Activated T-cell treated with anti-CD3 and anti-CD28 coated beads for 1 hour (primary cell): ENCODE measurements around the gene OLFML2B.
"Not testable (repeated sequence)": the region's sequence is repeated elsewhere in the genome, so short reads cannot be mapped to it uniquely, and the experiment has no call there.

Source experiments
- DNase-seq: peaks from one replicate; pipeline ENCODE4 v3.0.0-alpha.2; 2020; ENCODE audit warnings: low read depth

The OLFML2B gene

DNA sequence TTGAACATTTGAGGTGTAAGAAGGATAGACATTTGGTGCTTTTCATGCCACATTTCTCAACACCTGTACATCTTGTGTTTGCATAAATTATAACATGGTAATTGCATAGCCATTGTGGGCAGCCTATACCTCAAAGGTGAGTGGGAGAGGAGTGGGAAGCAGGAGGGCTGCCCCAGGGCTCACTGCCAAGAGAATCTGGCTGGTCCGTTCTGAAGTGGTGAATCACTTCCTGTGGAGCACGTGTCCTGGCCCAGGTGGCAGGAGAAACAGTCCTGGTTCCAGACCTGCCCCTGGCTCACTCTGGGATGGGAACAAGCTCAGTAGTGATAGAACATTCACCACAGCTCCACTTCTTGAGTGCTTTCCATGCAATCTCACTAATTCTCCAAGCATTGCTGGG, 11.6 kb upstream of the OLFML2B start:
- DNase-seq, result no peak

DNA sequence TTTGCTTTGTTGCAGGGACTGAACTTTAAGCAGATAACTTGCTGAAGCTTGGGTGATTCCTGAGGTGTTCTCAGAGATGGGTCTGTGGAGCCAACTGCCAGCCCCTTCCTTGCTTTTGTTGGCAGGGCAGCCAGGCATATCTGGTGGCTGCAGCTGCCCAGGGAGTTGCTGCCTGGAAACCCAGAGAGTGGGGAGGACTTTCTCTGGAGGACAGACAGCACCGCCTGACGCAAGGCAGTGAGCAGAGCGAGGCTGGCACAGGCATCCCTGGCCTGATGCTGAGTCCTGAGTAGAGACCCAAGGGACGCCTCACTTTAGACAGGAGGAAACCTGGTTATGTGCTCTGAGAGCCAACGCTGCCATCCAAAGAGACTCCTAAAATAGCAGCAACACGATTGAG, 9.8 kb upstream of the OLFML2B start:
- no peak for DNase-seq

DNA sequence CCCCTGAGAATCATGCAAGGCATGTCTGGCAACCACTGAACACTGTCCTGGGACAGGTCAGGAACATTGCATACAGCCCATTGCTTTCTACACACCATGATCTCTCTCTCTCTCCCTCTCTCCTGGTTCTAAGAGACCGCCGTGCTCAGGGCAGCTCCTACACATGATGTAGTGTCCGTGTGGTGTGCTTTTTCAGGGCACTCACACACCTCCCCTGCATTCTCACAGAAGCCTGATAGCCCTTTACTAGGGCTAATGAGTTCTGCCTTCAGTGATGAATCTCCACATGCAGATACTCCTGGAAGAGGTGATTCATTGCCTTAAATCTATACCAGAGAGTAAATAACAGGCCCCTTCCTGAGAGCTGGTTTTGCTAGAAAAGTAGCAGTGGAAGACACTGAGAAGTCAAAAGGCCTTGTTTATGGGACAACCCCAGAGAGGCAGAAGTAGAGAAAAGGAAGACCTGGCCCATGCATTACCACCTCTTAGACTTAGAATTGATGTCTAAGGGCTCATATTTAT, 7.2 kb upstream of the OLFML2B start:
- DNase-seq, result no peak

DNA sequence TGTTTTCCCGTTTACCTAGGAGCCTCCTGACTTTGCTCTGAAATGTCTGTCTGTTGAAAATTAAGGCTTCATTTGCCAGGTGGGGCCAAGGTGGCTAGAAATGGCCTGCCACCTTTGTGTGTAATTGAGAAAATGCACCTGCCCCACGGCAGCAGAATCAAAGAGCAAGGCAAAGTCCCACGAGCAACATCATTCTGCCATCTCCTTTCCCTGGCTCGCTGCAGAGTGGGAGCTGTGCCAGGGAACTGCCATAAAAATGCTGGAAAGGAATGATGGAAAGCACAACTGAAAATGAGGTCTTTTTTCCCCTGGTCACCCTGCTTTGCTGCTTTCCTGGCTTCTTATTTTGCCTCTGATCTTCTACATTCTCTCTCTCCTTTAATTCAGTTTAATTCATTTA, 5.5 kb upstream of the OLFML2B start:
- DNase-seq, result no peak

DNA sequence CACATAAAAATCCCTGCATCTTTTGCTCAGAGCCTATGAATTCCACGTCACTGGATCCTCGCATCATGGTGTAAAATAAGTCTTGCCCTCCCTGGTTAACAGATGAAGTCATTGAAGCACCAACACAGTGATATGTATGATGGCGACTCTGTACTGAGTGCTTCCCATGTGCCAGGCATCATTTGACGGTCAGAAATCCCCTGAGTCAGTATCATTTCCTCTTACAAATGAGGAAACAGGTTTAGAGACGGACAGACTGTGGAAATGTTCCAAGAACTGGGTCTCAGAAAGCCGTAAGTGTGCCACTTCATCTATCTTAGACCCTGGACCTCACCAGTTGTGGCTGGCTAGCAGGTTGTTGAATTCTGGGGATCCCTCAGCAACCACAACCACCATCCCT, 5.1 kb upstream of the OLFML2B start:
- DNase-seq, result no peak

DNA sequence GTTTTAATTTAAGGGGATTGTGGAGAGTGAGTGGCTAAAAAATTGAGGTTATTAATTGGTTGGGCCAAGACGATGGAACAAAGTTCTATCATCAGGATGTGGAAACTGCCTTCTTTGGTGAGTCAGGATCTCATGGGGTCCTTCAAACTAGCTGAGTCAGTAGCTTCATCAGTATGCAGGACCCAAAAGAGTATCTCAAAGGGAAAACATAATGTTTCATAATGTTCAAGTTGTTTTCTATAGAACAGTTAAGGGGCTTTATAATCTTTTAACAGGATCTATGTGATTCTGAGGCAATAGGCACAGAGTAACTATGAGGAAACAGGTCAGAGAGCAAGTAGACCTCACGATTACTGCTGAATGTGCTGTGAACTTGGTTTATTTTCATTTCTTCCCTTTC, 3.2 kb upstream of the OLFML2B start:
- DNase-seq, result no peak

DNA sequence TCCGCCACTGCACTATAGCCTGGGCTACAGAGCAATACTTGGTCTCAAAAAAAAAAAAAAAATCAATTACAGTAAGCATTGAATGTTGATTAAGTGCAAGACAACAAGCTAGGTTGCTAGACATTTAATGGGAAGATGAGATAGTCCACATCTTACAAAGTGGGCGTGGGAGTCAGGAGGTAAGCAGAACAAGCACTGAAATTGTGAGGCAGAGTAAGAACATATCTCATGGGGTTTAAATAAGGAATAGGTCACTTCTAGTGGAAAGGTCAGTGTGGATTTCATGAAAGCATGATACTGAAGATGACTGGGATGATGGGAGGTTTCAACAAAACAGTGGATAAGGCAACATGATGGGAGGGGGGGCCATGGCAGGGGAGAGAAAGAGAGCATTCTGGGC, 1.9 kb upstream of the OLFML2B start:
- no peak for DNase-seq

DNA sequence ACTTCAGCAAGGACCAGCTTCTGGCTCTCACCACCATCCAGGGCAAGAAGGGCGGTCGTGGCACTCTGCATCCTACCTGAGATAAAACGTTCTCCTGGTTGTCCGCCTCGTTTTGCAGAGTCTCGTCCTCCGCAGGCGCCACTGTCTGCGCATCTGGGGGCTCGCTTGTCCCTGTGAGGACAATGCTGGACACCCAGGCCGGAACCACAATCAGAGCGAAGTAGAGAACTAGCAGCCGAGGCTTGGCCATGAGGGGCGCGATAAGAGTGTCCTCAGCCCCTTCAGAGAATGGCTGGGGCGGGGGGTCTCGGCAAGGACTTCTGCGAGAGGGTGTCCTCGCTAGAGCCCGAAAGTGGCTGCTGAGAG, 505 bp downstream of the OLFML2B start:
- no peak for DNase-seq

DNA sequence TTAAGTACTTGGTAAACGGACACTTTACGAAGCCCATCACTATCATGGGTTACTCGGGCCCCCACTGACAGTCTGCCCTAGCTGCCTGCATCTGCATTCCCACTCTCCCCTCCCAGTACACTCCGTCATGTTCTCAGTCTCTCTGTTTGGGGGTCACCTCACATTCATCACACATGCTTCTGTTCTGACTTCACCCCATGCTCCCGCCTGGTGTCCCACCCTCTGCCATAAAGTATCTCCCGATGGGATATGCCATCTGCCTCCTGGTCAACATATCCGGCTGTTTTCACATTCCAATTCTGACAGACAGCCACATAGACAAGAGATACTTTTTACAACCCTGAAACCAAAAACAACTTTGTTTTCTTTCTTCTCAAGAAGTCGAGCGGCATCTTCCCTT, 1.0 kb downstream of the OLFML2B start:
- DNase-seq, result no peak

DNA sequence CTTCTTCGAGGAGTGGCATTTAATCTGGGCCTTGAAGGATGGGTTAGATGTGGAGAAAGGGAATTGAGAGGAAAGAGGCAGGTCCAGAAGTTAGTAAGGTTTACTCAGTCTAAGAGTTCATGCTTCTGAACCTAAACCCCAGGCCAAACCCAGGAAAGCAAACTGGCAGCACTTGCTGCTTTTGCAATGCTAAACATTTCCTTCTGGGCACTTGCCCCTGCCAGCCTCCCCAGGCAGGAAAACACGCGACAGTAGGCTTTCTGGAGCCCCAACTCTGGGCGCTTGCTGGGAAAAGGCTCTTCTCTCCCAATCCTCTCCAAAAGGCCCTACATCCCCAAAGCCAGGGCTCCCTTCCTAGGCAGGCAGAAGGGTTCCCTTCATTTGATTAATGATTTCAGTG, 2.5 kb downstream of the OLFML2B start:
- DNase-seq, result no peak

DNA sequence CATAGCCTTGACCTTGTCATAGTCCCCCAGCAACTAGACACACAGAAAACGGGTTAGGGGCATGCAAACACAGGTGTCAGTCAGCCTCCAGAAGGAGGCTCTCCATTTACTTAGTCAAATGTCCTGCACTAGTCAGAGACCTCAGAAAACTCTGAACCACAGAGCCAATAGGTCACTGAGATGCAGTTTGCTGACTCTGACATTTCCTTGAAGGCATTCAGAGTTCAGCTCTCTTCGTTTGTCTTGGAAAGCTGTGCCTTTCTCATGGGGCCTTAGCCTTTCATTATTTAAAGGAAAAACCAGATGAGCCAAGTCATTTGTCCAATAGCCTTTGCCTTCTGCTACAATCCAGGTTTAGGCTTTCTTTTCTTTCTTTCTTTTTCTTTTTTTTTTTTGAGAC, 3.5 kb downstream of the OLFML2B start:
- DNase-seq, result no peak

DNA sequence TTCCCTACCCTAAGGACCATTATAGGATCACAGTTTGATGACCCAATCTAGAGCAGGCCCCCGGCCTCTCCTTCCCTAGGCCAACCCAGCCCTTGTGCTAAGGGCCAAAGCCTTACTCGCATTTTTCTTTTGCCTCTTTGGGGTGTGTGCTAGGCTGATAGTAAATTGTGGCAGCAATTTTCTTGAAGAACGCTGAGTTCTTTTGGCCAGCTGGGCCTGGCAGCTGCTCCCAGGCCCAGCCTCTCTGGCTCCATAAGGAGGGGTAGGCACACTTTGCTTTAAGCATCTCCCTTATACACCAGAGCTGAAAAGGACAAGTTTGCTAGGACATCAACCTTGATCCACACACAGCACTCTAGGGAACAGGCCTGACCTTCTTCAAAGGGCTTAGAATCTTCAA, 4.2 kb downstream of the OLFML2B start:
- DNase-seq, result no peak

DNA sequence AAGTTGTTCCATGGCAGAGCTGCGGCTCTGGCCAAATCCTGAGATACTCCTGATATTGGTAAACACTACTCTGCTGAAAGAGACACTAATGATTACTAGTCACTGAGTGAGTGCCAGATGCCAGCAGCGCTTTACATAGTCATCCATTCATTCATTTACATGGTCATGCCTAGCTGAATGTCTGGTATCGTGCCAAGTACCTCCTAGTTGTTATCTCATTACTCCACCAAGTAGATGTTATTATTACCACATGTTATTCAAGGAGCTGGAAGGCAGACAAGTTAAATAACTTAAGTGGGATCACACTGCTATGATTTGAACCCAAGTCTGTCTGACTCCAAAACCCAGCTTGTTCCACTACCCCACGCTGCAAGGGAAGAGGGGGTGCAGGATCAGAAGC, 4.7 kb downstream of the OLFML2B start:
- DNase-seq, result no peak

DNA sequence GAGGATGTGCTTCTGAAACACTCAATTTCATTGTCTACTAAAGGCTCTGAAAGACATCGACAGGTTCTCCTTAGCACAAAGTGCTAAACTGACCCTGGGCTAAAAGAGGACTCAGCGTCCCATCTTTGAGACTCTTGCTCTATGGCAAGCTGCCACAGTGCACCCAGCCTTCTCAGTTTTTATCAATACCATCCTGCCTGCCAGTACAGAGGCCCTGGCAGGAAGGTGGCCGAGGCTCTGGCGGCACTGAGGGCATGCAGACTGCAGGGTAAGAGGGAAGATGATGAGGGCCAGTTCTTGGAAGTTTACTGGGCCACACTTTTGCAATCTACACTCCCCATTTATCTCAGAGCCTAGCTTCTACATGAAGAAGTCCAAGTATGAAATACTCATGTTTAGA, 5.3 kb downstream of the OLFML2B start:
- DNase-seq, result no peak

DNA sequence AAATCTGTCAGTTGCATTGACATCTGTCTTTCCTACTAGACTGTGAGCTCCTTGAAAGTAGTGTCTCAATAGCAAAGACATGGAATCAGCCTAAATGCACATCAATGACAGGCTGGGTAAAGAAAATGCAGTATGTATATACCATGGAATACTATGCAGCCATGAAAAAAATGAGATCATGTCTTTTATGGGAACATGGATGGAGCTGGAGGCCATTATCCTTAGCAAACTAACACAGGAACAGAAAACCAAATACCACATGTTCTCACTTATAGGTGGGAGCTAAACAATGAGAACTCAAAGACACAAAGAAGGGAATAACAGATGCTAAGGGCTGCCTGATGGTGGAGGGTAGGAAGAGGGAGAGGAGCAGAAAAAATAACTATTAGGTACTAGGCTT, 5.9 kb downstream of the OLFML2B start:
- not testable (repeated sequence) for DNase-seq

DNA sequence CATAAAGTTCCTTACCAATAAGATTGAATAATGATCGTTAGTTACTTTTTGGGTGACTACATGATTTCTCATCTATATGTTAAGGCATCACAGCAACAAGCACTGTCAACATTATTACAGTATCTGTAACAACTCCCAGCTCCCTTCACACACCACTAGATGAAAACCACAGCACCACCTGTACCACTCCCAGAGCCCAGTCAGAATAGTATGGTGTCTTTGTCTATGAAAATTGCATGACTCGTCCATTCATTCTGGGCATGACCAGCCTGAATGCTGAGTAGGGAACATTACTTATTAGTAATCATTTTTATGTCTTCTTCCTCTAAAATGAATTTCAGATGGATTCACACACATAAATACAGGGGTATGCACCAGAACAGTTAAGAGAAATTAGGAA, 7.0 kb downstream of the OLFML2B start:
- no peak for DNase-seq

DNA sequence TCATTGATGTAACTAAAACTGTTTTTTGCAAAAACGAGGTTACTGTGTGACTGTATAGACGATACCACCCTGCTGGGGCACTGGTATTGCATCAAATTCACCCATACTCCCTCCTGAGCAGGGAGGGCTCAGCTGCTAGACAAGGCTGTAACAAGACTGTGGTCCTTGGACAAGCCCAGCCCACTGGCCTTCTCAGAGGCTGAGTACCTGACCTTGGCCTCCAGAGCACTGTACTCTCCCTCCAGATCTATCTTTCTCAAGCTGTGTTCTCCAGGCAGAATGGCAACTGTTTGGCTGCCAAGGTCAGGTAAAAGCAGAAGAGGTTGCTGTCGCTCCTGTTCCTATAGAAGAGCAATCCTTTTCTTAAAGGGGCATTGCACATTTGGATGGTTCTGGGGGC, 8.5 kb downstream of the OLFML2B start:
- DNase-seq, result no peak

DNA sequence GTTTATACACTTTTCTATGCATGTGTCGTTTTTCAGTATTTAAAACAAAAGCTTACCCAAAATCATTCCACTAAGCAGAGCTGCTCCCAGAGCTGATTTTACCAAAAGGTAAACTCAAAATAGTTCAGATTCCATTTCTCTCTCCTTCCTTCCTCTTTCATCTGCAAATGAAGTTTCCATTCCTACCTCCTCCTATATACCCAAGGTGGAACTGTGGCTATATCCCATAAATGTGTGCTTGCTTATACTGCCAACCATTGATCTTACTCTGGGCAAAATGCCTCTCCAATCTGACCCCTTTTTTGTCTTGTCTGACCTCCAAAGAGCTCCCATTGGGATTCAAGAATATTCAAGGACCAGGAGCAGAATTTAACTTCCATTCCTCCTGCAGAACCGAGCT, 9.5 kb downstream of the OLFML2B start:
- DNase-seq, result no peak

DNA sequence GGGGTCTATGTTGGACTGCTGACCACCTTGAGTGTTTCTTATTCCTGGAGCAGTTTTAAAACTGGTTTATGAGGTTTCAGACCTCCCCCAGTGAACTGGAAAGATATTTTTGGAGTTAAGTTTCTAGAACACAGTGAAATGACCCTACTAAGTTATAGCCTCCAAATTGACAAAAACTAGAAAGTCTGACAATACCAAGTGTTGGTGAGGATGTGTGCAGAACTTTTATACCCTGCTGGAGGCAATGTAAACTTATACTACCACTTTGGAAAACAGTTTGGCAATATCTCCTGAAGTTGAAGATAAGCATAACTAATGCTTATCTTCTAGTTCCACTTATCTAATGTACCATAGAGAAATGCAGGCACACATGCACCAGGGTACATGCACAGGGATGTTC, 10.4 kb downstream of the OLFML2B start:
- DNase-seq, result no peak

DNA sequence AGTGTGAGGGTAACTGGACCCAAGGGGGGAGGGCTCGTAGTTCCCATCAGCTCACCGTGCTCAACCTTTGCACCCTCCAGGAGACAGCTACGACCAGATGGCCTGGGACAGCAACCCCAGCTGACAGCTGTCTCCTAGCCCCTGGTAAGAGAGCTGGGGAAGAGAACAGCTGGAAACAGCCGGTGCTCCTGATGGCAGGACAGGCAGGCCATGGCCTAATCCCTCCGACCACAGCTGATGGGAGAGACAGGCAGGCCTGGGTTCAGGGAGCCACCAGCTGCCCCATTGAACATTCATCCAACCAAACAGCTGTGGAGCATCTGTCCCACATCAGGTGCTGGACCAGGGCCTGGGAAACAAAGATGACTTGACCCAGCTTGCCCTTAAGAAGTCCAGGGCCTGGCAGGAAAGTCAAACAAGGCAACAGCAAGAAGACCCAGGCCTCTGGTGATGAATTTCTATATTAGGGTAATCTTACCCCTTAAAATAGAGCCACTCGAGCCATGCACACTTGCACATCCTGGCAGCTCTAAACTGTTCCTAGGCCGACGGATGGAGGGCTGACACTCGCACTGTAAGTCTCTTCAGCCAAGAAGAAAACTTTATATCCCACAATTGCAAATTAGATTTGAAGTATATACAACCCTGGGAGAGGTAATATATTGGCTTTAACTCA, 12.2 kb downstream of the OLFML2B start:
- DNase-seq, result no peak

DNA sequence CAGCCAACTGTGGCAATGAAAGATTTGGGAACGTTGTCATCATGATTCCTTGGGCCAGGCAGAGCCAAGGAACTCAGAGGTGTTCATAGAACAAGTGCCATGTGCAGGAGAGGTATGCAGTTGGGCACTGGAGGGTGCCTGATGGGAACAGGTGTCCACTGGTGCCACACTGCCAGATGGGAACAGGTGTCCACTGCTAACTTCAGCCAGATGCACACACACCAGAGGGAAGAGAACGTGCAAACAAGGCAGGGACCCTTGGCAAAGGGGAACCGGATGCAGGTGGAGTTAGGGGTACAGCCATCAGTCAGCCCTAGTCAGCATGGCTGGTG, 13.5 kb downstream of the OLFML2B start:
- no peak for DNase-seq

DNA sequence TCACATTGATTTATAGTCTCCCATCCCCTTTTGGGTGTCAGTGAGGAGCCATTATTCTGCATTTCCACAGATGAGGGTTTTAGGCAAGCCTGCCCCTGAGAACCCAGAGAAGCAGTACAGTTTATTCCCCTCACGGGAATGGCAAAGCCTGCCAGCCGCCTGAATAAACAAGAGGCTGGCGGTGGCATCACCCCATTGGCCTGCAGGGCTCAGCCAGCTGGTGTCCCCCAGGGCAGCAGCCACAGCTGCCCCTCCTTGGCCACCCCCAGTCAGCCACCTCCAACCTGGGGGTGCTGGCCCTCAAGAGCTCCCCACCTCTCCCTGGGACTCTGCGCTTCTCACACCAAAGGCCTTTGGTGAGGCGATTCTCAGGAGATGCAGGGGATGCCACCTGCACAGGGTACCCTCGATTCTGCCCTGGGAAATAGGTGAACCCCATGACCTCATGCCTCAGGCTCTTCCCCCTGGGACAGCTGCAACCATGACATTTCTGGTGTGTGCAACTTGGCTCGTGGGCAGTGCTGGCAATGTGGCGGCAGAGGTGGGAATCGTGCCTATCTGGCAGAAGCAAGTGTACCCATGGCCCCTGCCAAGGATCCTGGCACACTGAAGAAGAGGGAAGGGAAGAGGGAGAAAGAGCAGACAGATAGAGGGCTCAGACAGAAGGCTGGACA, 14.0 kb downstream of the OLFML2B start:
- no peak for DNase-seq

DNA sequence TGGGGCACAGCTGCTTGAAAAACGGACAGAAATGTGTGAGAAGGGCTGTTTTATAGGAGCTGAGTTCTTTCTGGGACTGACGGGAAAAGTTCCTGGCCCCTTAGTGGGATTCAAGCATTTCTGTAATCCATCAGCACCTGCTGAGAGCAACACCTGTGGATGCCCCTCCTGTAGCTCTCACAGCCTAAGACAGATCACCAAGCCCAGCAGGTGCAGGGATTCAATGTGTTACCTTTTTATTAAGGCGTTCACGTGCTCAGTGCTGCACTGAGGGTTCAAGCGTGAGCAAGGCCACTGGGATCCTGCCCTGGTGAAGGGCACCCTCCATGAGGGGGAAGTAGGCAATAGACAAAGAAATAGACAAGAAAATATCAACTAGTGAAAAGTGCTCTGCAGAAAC, 14.9 kb downstream of the OLFML2B start:
- no peak for DNase-seq

DNA sequence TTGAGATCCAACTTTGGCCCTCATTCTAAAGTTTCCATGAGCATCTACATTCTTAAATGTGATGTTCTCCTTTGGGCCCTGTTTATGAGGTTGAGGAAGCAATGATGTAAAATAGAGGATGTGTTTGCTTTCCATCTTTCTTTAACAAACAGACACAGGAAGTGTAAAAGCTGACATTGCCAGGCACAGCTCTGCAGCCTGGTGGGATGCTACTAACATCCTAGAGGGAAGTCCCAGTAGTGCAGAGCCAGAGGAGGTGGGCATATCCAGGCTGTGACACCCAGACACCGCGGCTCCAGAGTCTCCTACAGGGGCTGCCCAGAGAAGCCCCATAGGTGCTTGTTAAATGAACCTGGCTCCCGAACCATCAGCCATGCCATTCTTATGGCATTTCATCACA, 16.2 kb downstream of the OLFML2B start:
- no peak for DNase-seq
